Upper lobe of right lung (tissue), 1 donor: ENCODE measurements around the gene WASF3. TPM values are rescaled to one million over a fixed set of nuclear protein-coding genes. Genes with fewer than 3 reads are reported as not detected.

Experiments
- ATAC-seq: fragments of 200-7000 bp; cut with Tn5 transposase; one replicate; pipeline ENCODE4 v1.9.1; 2020; ENCODE audit warnings: mild to moderate bottlenecking, moderate library complexity
- DNase-seq: peaks from one replicate; pipeline ENCODE4 v3.0.0-alpha.2; 2020
- H3K27ac ChIP-seq: fragments of 200-600 bp; one replicate; pipeline ENCODE4 v1.8.0; 2022
- H3K27me3 ChIP-seq: fragments of 200-600 bp; one replicate; pipeline ENCODE4 v1.8.0; 2022; ENCODE audit warnings: mild to moderate bottlenecking
- H3K36me3 ChIP-seq: fragments of 200-600 bp; one replicate; pipeline ENCODE4 v1.8.0; 2022
- H3K4me1 ChIP-seq: fragments of 200-600 bp; one replicate; pipeline ENCODE4 v1.8.0; 2022
- H3K4me3 ChIP-seq: fragments of 200-600 bp; one replicate; pipeline ENCODE4 v1.8.0; 2022; ENCODE audit warnings: mild to moderate bottlenecking
- H3K9me3 ChIP-seq: fragments of 200-600 bp; one replicate; pipeline ENCODE4 v1.8.0; 2022
- CTCF ChIP-seq: fragments of 200-600 bp; IDR thresholded peaks from one replicate; pipeline ENCODE4 v1.8.0; 2022; ENCODE audit warnings: antibody characterized with exemption
- intact Hi-C: fragments of 100-400 bp; cut with DNase I; formaldehyde crosslinking; loops from one replicate; pipeline ENCODE4 v1.11.0; 2022
- total RNA-seq: library from RNA; stranded (reverse); fragmentation: NEBNext Ultra II Directional; extraction: Animal tissue kit (Norgen Biotek cat#: 25700); gene quantifications from one replicate; pipeline ENCODE4 v1.2.1, GENCODE V29; 2021
- donor health status: DM: no; HTN: yes; CAD: no; lungs with severe emphysema.

WASF3 gene
- total RNA-seq, 1 donor from 2014 or later, result 27.9 TPM

GRCh38 chr13:26708007-26708297, 150.5 kb downstream of the WASF3 start:
- H3K4me1 ChIP-seq, result no peaks in the 10 kb centered on the region
- no peak for DNase-seq
- H3K4me3 ChIP-seq, result no peak overlapping the region
- no peak for TF ChIP-seq CTCF
- ATAC-seq, result no peak
- no peaks in the 10 kb centered on the region for H3K9me3 ChIP-seq
- H3K27me3 ChIP-seq, result peaks cover 9% of the 10 kb centered on the region
- no peak overlapping the region for H3K27ac ChIP-seq
- no peaks in the 10 kb centered on the region for H3K36me3 ChIP-seq
- intact Hi-C loops, result no loop called here

- no peak overlapping the region for H3K4me3 ChIP-seq
- H3K4me1 ChIP-seq, result no peaks in the 10 kb centered on the region
- intact Hi-C loops, result no loop called here
- H3K27ac ChIP-seq, result no peak overlapping the region
- H3K36me3 ChIP-seq, result no peaks in the 10 kb centered on the region
- no peaks in the 10 kb centered on the region for H3K9me3 ChIP-seq
- DNase-seq (no peak), ATAC-seq (no peak)
- H3K27me3 ChIP-seq, result peaks cover 9% of the 10 kb centered on the region
- TF ChIP-seq CTCF, result no peak
These were observed 152.0 kb downstream of the WASF3 start for GRCh38 chr13:26709461-26709860.

GRCh38 chr13:26710166-26710565, 152.7 kb downstream of the WASF3 start:
- intact Hi-C loops, result no loop called here
- Histone ChIP-seq H3K9me3 (no peaks in the 10 kb centered on the region), H3K27me3 (peaks cover 9% of the 10 kb centered on the region), H3K4me1 (no peaks in the 10 kb centered on the region), H3K27ac (no peak overlapping the region), H3K36me3 (no peaks in the 10 kb centered on the region), H3K4me3 (no peak overlapping the region)
- TF ChIP-seq CTCF, result no peak
- ATAC-seq, result no peak
- no peak for DNase-seq

- Histone ChIP-seq H3K36me3 (no peaks in the 10 kb centered on the region), H3K27ac (no peak overlapping the region), H3K27me3 (peaks cover under 1% of the 10 kb centered on the region), H3K4me1 (no peaks in the 10 kb centered on the region), H3K4me3 (no peak overlapping the region), H3K9me3 (no peaks in the 10 kb centered on the region)
- intact Hi-C loops, result no loop called here
- ATAC-seq (no peak), DNase-seq (no peak)
- no peak for TF ChIP-seq CTCF
These were observed 153.7 kb downstream of the WASF3 start for GRCh38 chr13:26711211-26711610.

- Histone ChIP-seq H3K27me3 (no peaks in the 10 kb centered on the region), H3K36me3 (no peaks in the 10 kb centered on the region), H3K4me1 (no peaks in the 10 kb centered on the region), H3K4me3 (no peak overlapping the region), H3K27ac (no peak overlapping the region), H3K9me3 (no peaks in the 10 kb centered on the region)
- TF ChIP-seq CTCF, result no peak
- DNase-seq (no peak), ATAC-seq (no peak)
- intact Hi-C loops, result no loop called here
These were observed 155.9 kb downstream of the WASF3 start for GRCh38 chr13:26713341-26713740.

- DNase-seq, result no peak
- H3K27ac ChIP-seq, result no peak overlapping the region
- intact Hi-C loops, result no loop called here
- H3K9me3 ChIP-seq, result no peaks in the 10 kb centered on the region
- H3K4me3 ChIP-seq, result no peak overlapping the region
- H3K36me3 ChIP-seq, result no peaks in the 10 kb centered on the region
- no peak for TF ChIP-seq CTCF
- no peaks in the 10 kb centered on the region for H3K27me3 ChIP-seq
- no peaks in the 10 kb centered on the region for H3K4me1 ChIP-seq
- no peak for ATAC-seq
These were observed 159.5 kb downstream of the WASF3 start for GRCh38 chr13:26716984-26717383.
